ENCODE data around the gene PARS2. TPM values are rescaled to one million over a fixed set of nuclear protein-coding genes. Genes with fewer than 3 reads are reported as not detected.
A peak's percentile ranks its signal among the peaks of the same experiment; 100 is the strongest.

Gene PARS2
- total and polyA plus RNA-seq, 2 of the 4 experiments (the other 2 are of a cell fraction): 3.4 to 6.3 TPM

DNA sequence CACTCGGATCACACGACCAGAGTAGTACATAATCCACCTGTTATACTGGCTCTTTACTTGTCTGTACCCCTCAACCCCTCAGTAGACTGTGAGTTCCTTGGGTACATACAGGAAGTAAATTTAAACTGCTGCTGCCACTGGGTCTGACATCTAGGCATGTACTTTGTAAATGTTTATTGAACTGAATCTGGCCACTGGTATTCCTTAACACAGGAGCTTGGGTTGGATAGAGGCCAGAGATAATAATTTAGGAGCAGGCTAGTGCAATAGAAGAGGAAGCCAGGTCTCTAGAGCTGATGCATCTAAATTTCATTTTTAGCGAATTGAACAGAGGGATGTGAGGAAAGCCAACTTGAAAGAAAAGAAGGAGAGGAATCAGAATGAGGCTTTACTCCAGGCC is 36.3 kb downstream of the PARS2 start:
- peak; percentile 91 for ATAC-seq (ENCODE audit: low read depth)
- Histone ChIP-seq H4K91ac (ENCODE audit: insufficient read depth, low read depth, low read length) (no peak overlapping the region), H2AK9ac (replicated peaks; ENCODE audit: low read depth, low read length, poor library complexity) (no peak overlapping the region), H3K36me3 (ENCODE audit: control insufficient read depth, insufficient read depth, low read length) (peaks cover 33% of the 10 kb centered on the region), H3K9me3 (ENCODE audit: control insufficient read depth, insufficient read depth, low read length) (peaks cover 6% of the 10 kb centered on the region), H3K4me2 (ENCODE audit: low read depth, low read length) (peak overlapping the region; percentile 17; the same call in 1 of the 2 replicates), H3K18ac (ENCODE audit: low read depth, low read length) (no peak overlapping the region), H3K4me1 (ENCODE audit: control insufficient read depth, insufficient read depth, low read length) (peaks cover 3% of the 10 kb centered on the region; the same call in 1 of the 2 replicates), H3K4me3 (ENCODE audit: insufficient read depth, low read depth, low read length) (no peak overlapping the region), H3K56ac (ENCODE audit: extremely low read depth, insufficient read depth, low read length) (no peak overlapping the region), H4K8ac (ENCODE audit: low read depth in 2 of 2, low read length in 2 of 2) (no peak overlapping the region), H2BK120ac (ENCODE audit: low read depth, low read length) (no peak overlapping the region), H2AFZ (replicated peaks; ENCODE audit: low read length, poor library complexity) (no peak overlapping the region), H2BK15ac (ENCODE audit: low read depth, low read length) (no peak overlapping the region), H3K14ac (replicated peaks; ENCODE audit: low read depth, low read length) (no peak overlapping the region), H3K27ac (ENCODE audit: insufficient read depth, low read length) (no peak overlapping the region), H3K4ac (ENCODE audit: low read depth, low read length) (no peak overlapping the region), H2BK20ac (ENCODE audit: low read depth, low read length) (no peak overlapping the region), H3K23ac (ENCODE audit: low read depth, low read length) (no peak overlapping the region), H4K20me1 (ENCODE audit: insufficient read depth, low read length) (no peaks in the 10 kb centered on the region), H3K9me1 (ENCODE audit: insufficient read depth, low read length) (no peaks in the 10 kb centered on the region), H2AK5ac (ENCODE audit: low read depth, low read length) (no peak overlapping the region), H2BK5ac (ENCODE audit: low read depth, low read length, poor library complexity, severe bottlenecking) (no peak overlapping the region), H3K79me1 (ENCODE audit: low read depth in 1 of 2, low read length in 2 of 2) (no peaks in the 10 kb centered on the region), H4K5ac (ENCODE audit: low read depth, low read length) (no peak overlapping the region), H3K27me3 (ENCODE audit: control insufficient read depth, insufficient read depth, low read length) (no peaks in the 10 kb centered on the region), H3K9ac (ENCODE audit: low read depth, low read length) (no peak overlapping the region)
- no TSS peak for BruUV-seq (replicated peaks)
- intact Hi-C loops (cut with micrococcal nuclease) (no loop called here), in situ Hi-C loops (cut with MboI; ENCODE audit: low sequenced_read_pairs) (no loop called here), dilution Hi-C loops (cut with HindIII; ENCODE audit: low sequenced_read_pairs, unreplicated experiment) (no loop called here)
- ChIA-PET CTCF (interaction anchor here (0.5 to 0.9 kb wide), 2 partner anchors 12 to 46 kb away, joined by 3 to 5 read pairs; no protein-coding TSS in a partner anchor), POLR2A (ENCODE audit: unreplicated experiment) (no interaction called here)
- TF ChIP-seq, protein P1, sequence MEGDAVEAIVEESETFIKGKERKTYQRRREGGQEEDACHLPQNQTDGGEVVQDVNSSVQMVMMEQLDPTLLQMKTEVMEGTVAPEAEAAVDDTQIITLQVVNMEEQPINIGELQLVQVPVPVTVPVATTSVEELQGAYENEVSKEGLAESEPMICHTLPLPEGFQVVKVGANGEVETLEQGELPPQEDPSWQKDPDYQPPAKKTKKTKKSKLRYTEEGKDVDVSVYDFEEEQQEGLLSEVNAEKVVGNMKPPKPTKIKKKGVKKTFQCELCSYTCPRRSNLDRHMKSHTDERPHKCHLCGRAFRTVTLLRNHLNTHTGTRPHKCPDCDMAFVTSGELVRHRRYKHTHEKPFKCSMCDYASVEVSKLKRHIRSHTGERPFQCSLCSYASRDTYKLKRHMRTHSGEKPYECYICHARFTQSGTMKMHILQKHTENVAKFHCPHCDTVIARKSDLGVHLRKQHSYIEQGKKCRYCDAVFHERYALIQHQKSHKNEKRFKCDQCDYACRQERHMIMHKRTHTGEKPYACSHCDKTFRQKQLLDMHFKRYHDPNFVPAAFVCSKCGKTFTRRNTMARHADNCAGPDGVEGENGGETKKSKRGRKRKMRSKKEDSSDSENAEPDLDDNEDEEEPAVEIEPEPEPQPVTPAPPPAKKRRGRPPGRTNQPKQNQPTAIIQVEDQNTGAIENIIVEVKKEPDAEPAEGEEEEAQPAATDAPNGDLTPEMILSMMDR (conservative IDR thresholded peaks at IDR 0.05; ENCODE audit: low read depth, low read length): no peak
- no peak for TF ChIP-seq NFE2L2 (IDR thresholded peaks at IDR 0.05; ENCODE audit: low read depth, low read length)
- no peak for TF ChIP-seq RAD21 (IDR thresholded peaks at IDR 0.05; ENCODE audit: low read length)
- no peak for TF ChIP-seq CHD1 (IDR thresholded peaks at IDR 0.05; ENCODE audit: low read depth, low read length)
- TF ChIP-seq POLR2A (IDR thresholded peaks at IDR 0.05; ENCODE audit: low read depth, low read length): no peak
- no peak for TF ChIP-seq MAZ (IDR thresholded peaks at IDR 0.05; ENCODE audit: borderline replicate concordance, low read depth, low read length)
- TF ChIP-seq BHLHE40 (IDR thresholded peaks at IDR 0.05; ENCODE audit: low read depth, low read length): no peak
- TF ChIP-seq MXI1 (IDR thresholded peaks at IDR 0.05; ENCODE audit: borderline replicate concordance, low read depth, low read length): no peak
- TF ChIP-seq, protein P2, sequence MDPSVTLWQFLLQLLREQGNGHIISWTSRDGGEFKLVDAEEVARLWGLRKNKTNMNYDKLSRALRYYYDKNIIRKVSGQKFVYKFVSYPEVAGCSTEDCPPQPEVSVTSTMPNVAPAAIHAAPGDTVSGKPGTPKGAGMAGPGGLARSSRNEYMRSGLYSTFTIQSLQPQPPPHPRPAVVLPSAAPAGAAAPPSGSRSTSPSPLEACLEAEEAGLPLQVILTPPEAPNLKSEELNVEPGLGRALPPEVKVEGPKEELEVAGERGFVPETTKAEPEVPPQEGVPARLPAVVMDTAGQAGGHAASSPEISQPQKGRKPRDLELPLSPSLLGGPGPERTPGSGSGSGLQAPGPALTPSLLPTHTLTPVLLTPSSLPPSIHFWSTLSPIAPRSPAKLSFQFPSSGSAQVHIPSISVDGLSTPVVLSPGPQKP (IDR thresholded peaks at IDR 0.05; ENCODE audit: borderline replicate concordance, low read depth, low read length): no peak
- TF ChIP-seq FOS (IDR thresholded peaks at IDR 0.05; ENCODE audit: low read depth, low read length): no peak
- TF ChIP-seq RFX5 (IDR thresholded peaks at IDR 0.05; ENCODE audit: low read depth, low read length): no peak
- no peak for TF ChIP-seq CEBPB (IDR thresholded peaks at IDR 0.05; ENCODE audit: low read depth, low read length)
- WGBS, 2 experiments (ENCODE audit: extremely low coverage in 2 of 2, insufficient read length in 1 of 2): 100% methylated on average over 1 of the region's 3 CpGs; no CpG with 5 or more reads in 1 of the 2 experiments
- peak; percentile 51 for DNase-seq
